Measurements from ENCODE around the gene FHAD1.
A peak's percentile ranks its signal among the peaks of the same experiment; 100 is the strongest.

The FHAD1 gene

DNA sequence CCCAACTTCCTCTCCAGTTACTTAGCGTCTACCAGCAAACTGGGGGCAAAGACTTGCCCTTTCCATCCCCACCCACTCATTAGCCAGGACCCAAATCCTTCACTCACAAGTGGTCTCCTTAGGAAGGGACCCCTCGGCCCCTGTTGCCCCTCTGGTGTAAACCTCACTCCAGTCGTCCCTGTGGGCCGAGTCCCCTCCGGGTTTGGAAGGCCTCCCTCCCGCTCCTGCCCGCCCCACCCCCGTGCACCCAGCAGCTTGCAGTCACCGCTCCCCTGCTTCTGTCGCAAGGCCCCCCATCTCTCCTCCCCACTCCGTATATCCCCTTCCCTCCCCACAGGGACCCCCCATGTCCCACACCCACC is 163.8 kb downstream of the FHAD1 start:
- no peak for TF ChIP-seq EZH2phosphoT487 (IDR thresholded peaks at IDR 0.05; ENCODE audit: borderline replicate concordance, low read length)
- TF ChIP-seq, protein P1, sequence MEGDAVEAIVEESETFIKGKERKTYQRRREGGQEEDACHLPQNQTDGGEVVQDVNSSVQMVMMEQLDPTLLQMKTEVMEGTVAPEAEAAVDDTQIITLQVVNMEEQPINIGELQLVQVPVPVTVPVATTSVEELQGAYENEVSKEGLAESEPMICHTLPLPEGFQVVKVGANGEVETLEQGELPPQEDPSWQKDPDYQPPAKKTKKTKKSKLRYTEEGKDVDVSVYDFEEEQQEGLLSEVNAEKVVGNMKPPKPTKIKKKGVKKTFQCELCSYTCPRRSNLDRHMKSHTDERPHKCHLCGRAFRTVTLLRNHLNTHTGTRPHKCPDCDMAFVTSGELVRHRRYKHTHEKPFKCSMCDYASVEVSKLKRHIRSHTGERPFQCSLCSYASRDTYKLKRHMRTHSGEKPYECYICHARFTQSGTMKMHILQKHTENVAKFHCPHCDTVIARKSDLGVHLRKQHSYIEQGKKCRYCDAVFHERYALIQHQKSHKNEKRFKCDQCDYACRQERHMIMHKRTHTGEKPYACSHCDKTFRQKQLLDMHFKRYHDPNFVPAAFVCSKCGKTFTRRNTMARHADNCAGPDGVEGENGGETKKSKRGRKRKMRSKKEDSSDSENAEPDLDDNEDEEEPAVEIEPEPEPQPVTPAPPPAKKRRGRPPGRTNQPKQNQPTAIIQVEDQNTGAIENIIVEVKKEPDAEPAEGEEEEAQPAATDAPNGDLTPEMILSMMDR (IDR thresholded peaks at IDR 0.05; ENCODE audit: low read depth, low read length, poor library complexity, severe bottlenecking) = no peak
- Histone ChIP-seq H3K9me3 (ENCODE audit: control insufficient read depth, insufficient read depth, low read length) (no peaks in the 10 kb centered on the region), H3K36me3 (ENCODE audit: control insufficient read depth, low read length) (peaks cover 28% of the 10 kb centered on the region), H3K4me3 (ENCODE audit: low read length) (peak overlapping the region; percentile 94), H3K79me2 (ENCODE audit: control insufficient read depth, low read length) (peaks cover 57% of the 10 kb centered on the region), H3K4me2 (ENCODE audit: low read length) (peak overlapping the region; percentile 80), H3K4me1 (ENCODE audit: control insufficient read depth, low read length) (peaks cover 32% of the 10 kb centered on the region), H3K9me2 (replicated peaks; ENCODE audit: control insufficient read depth, low read length) (no peaks in the 10 kb centered on the region), H3K27me3 (ENCODE audit: control insufficient read depth, low read length) (peaks cover 29% of the 10 kb centered on the region), H3K27ac (ENCODE audit: low read depth, low read length) (peak overlapping the region; percentile 13), H4K20me1 (ENCODE audit: control insufficient read depth, insufficient read depth, low read depth, low read length) (peaks cover 20% of the 10 kb centered on the region; the same call in 1 of the 2 replicates), H3F3A (ENCODE audit: control insufficient read depth, insufficient read depth) (peaks cover 8% of the 10 kb centered on the region)

DNA sequence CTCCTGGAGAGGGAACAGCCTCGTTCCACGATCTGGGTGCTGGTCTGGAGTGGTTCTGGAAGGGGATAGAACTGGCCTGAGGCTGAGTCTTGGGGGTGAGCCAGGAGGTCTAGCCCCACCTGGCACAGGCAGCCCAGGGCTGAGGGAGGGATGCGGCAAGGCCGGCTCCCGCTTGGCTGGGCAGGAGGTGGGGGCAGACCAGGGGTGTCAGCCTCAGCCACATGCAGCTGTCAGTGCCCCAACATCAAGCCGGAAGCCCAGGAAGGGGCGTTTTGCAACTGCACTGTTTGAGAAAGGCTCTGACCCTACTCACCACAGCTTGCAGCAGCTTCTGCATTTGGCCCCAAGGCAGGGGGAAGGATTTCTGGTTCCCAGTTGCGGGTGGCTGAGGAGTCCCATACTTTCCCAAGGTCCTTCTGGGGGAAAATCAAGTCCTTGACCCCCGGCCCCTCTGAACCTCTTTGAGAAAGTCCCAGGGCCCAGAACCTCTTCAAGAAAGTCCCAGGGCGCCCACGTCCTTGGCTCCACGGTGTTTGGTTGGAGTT is 164.6 kb downstream of the FHAD1 start:
- peaks cover 39% of the 10 kb centered on the region for H3K4me1 ChIP-seq (ENCODE audit: control insufficient read depth, low read length)
- peak overlapping the region; percentile 13; the same call in 1 of the 2 replicates for H3K27ac ChIP-seq (ENCODE audit: low read depth, low read length)
- H3K79me2 ChIP-seq (ENCODE audit: control insufficient read depth, low read length) = peaks cover 64% of the 10 kb centered on the region
- peaks cover 28% of the 10 kb centered on the region for H3K27me3 ChIP-seq (ENCODE audit: control insufficient read depth, low read length)
- no peaks in the 10 kb centered on the region for H3K9me2 ChIP-seq (replicated peaks; ENCODE audit: control insufficient read depth, low read length)
- H3F3A ChIP-seq (ENCODE audit: control insufficient read depth, insufficient read depth) = peaks cover 8% of the 10 kb centered on the region
- no peaks in the 10 kb centered on the region for H3K9me3 ChIP-seq (ENCODE audit: control insufficient read depth, insufficient read depth, low read length)
- peak overlapping the region; percentile 80 for H3K4me2 ChIP-seq (ENCODE audit: low read length)
- peaks cover 22% of the 10 kb centered on the region; the same call in 1 of the 2 replicates for H4K20me1 ChIP-seq (ENCODE audit: control insufficient read depth, insufficient read depth, low read depth, low read length)
- H3K4me3 ChIP-seq (ENCODE audit: low read length) = peak overlapping the region; percentile 94
- TF ChIP-seq EZH2phosphoT487 (IDR thresholded peaks at IDR 0.05; ENCODE audit: borderline replicate concordance, low read length) = no peak
- TF ChIP-seq, protein P1 (IDR thresholded peaks at IDR 0.05; ENCODE audit: low read depth, low read length, poor library complexity, severe bottlenecking) = no peak
- peaks cover 32% of the 10 kb centered on the region for H3K36me3 ChIP-seq (ENCODE audit: control insufficient read depth, low read length)

DNA sequence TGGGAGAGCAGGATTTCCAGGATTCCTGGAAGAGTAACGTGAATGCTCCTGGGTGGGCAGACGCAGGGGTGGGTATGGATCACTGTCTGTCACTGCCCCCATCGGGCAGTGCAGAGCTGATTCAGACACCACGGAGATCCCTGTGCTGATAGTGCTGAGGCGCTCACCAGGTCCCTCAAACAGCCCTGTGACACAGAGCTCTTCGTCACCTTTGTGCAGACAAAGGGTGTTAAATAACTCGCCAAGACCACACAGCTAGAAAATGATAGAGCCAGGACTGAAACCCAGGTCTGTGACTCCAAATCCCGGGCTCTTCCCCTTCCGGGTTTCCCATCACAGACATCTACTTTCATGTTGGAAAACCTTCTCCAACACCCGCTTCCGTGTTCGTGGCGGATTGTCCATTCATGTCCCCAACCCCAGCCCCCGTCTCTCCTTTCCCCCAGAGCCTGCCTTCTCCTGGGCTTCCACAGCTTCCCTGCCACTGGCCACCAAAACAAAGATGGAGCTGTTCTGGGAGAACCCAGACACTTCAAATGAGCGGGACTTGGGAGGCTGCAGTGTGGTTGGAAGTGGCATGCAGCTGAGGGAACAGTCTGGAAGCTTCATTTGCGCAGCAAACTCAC is 165.3 kb downstream of the FHAD1 start:
- Histone ChIP-seq H3K4me1 (ENCODE audit: control insufficient read depth, low read length) (peaks cover 45% of the 10 kb centered on the region), H3K4me2 (ENCODE audit: low read length) (peak overlapping the region; percentile 80), H3K79me2 (ENCODE audit: control insufficient read depth, low read length) (peaks cover 70% of the 10 kb centered on the region), H3F3A (ENCODE audit: control insufficient read depth, insufficient read depth) (peaks cover 8% of the 10 kb centered on the region), H3K9me2 (replicated peaks; ENCODE audit: control insufficient read depth, low read length) (no peaks in the 10 kb centered on the region), H3K27me3 (ENCODE audit: control insufficient read depth, low read length) (peaks cover 22% of the 10 kb centered on the region), H3K36me3 (ENCODE audit: control insufficient read depth, low read length) (peaks cover 32% of the 10 kb centered on the region), H3K4me3 (ENCODE audit: low read length) (peak overlapping the region; percentile 94), H3K27ac (ENCODE audit: low read depth, low read length) (0 out of 2 replicates have a peak overlapping the region, but pooled peaks have one; percentile 13), H4K20me1 (ENCODE audit: control insufficient read depth, insufficient read depth, low read depth, low read length) (peaks cover 22% of the 10 kb centered on the region; the same call in 1 of the 2 replicates), H3K9me3 (ENCODE audit: control insufficient read depth, insufficient read depth, low read length) (no peaks in the 10 kb centered on the region)
- TF ChIP-seq, protein P1 (IDR thresholded peaks at IDR 0.05; ENCODE audit: low read depth, low read length, poor library complexity, severe bottlenecking) = no peak
- TF ChIP-seq EZH2phosphoT487 (IDR thresholded peaks at IDR 0.05; ENCODE audit: borderline replicate concordance, low read length) = no peak
